Ovary (tissue), 3 donors: Measurements from ENCODE around the gene THTPA.
A peak's percentile ranks its signal among the peaks of the same experiment; 100 is the strongest.

Experiments
- CTCF ChIP-seq, 3 donors: fragments of 450-650 bp in 2 of 3; fragments of 200-600 bp in 1 of 3; IDR thresholded peaks; one replicate each; pipeline versions ENCODE4 v1.5.1 to v1.8.0; 2016 to 2022; ENCODE audit warnings: antibody characterized with exemption in 3 of 3, mild to moderate bottlenecking in 1 of 3
- POLR2A ChIP-seq: fragments of 450-650 bp; IDR thresholded peaks from one replicate; pipeline ENCODE4 v1.6.1; 2017; ENCODE audit warnings: antibody characterized with exemption, mild to moderate bottlenecking, moderate library complexity
- donor health status: DM: no; HTN: no; CAD: no.

GRCh38 chr14:23588884-23589598 lies 33.0 kb downstream of the THTPA start:
- TF ChIP-seq POLR2A = no peak
- peak; percentile 42 to 83 (median 71) for TF ChIP-seq CTCF (IDR thresholded peaks at IDR 0.05)
